ACC112 (cell line): ENCODE data around the gene NRG3.

Source experiments
- H2AFZ ChIP-seq: fragments of 200-600 bp; sonication (generic); one replicate; pipeline ENCODE4 v1.6.0; 2017; ENCODE audit warnings: antibody characterized with exemption, low read length; ENCODE audit not compliant: unreplicated experiment
- H3K27ac ChIP-seq: fragments of 200-600 bp; sonication (generic); 2 replicates; pipeline ENCODE4 v1.5.1; 2014; ENCODE audit warnings: low read depth, mild to moderate bottlenecking, antibody characterized with exemption, low read length, moderate library complexity
- H3K27me3 ChIP-seq: fragments of 200-600 bp; sonication (generic); 2 replicates; pipeline ENCODE4 v1.6.1; 2014; ENCODE audit warnings: mild to moderate bottlenecking, antibody characterized with exemption, low read length, moderate library complexity, mixed read lengths; ENCODE audit not compliant: insufficient read depth
- H3K36me3 ChIP-seq: fragments of 200-600 bp; sonication (generic); 2 replicates; pipeline ENCODE4 v1.6.1; 2016; ENCODE audit warnings: mild to moderate bottlenecking, antibody characterized with exemption, low read length, moderate library complexity, mixed read lengths; ENCODE audit not compliant: insufficient read depth
- H3K4me1 ChIP-seq: fragments of 200-600 bp; sonication (generic); one replicate; pipeline ENCODE4 v1.6.1; 2016; ENCODE audit warnings: low read length, mixed read lengths; ENCODE audit not compliant: insufficient read depth, unreplicated experiment, control insufficient read depth
- H3K4me3 ChIP-seq: fragments of 200-600 bp; sonication (generic); 2 replicates; pipeline ENCODE4 v1.5.1; 2014; ENCODE audit warnings: mild to moderate bottlenecking, low read depth, low read length
- H3K79me2 ChIP-seq: fragments of 200-600 bp; sonication (generic); one replicate; pipeline ENCODE4 v1.6.0; 2016; ENCODE audit warnings: low read length; ENCODE audit not compliant: control insufficient read depth, unreplicated experiment, insufficient read depth

Gene NRG3

GRCh38 chr10:82236084-82236731 lies 361.2 kb downstream of the NRG3 start:
- Histone ChIP-seq H2AFZ (no peak overlapping the region), H3K27me3 (no peaks in the 10 kb centered on the region), H3K4me1 (no peaks in the 10 kb centered on the region), H3K27ac (no peak overlapping the region), H3K4me3 (no peak overlapping the region), H3K79me2 (no peaks in the 10 kb centered on the region), H3K36me3 (no peaks in the 10 kb centered on the region)

DNA sequence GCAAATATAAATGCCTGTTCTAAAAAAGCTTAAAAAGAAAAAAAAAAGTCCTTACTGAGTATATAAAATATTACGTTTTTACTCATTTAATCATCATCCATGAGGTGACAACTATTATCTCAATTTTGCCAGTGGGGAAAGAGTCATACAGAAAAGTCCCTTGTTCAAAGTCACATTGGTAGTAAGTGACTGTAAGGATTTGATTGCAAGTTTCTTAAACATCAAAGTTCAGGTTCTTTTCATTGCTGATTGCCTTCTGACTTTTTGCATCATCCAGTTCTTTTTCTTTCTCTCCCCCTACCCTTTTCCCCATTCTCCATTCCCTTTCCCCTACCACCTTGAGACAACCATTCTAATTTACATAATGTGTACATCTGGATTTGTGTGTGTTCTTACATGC lies 363.3 kb downstream of the NRG3 start:
- Histone ChIP-seq H3K27ac (no peak overlapping the region), H3K4me3 (no peak overlapping the region)

GRCh38 chr10:82240408-82240807 lies 365.4 kb downstream of the NRG3 start:
- no peaks in the 10 kb centered on the region for H3K36me3 ChIP-seq
- no peak overlapping the region for H3K27ac ChIP-seq
- H2AFZ ChIP-seq = no peak overlapping the region
- H3K27me3 ChIP-seq = no peaks in the 10 kb centered on the region
- H3K4me3 ChIP-seq = no peak overlapping the region
- H3K4me1 ChIP-seq = no peaks in the 10 kb centered on the region
- H3K79me2 ChIP-seq = no peaks in the 10 kb centered on the region

More for the DNA sequence above, 363.3 kb downstream of the NRG3 start:
- H3K79me2 ChIP-seq = no peaks in the 10 kb centered on the region
- H3K36me3 ChIP-seq = no peaks in the 10 kb centered on the region
- no peaks in the 10 kb centered on the region for H3K4me1 ChIP-seq
- H3K27me3 ChIP-seq = no peaks in the 10 kb centered on the region
- no peak overlapping the region for H2AFZ ChIP-seq

DNA sequence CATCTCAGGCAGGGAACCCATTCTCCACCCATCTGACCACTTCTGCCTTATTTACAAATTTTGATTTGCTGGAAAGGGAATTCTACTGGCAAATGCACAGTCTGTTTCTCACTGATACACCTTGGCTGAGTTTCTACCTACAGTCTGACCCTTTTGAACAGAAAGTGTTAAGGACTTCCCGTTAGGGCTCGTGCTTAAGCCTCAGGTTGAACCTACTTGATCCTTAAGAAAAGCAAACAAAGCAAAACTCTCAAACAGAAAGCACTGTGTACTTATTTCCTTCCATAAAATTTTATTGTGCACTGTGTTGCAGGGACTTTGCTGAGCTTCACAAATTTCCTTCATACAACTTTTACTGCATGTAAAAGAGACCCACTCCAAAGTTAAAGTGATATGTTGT lies 367.8 kb downstream of the NRG3 start:
- H3K27ac ChIP-seq = no peak overlapping the region
- no peaks in the 10 kb centered on the region for H3K79me2 ChIP-seq
- H3K27me3 ChIP-seq = no peaks in the 10 kb centered on the region
- H2AFZ ChIP-seq = no peak overlapping the region
- no peak overlapping the region for H3K4me3 ChIP-seq
- H3K4me1 ChIP-seq = no peaks in the 10 kb centered on the region
- H3K36me3 ChIP-seq = no peaks in the 10 kb centered on the region

- H3K27me3 ChIP-seq = no peaks in the 10 kb centered on the region
- no peak overlapping the region for H3K4me3 ChIP-seq
- H3K36me3 ChIP-seq = no peaks in the 10 kb centered on the region
- H3K4me1 ChIP-seq = no peaks in the 10 kb centered on the region
- H3K27ac ChIP-seq = no peak overlapping the region
- H3K79me2 ChIP-seq = no peaks in the 10 kb centered on the region
- no peak overlapping the region for H2AFZ ChIP-seq
Observed at GRCh38 chr10:82245157-82245556, 370.2 kb downstream of the NRG3 start.

DNA sequence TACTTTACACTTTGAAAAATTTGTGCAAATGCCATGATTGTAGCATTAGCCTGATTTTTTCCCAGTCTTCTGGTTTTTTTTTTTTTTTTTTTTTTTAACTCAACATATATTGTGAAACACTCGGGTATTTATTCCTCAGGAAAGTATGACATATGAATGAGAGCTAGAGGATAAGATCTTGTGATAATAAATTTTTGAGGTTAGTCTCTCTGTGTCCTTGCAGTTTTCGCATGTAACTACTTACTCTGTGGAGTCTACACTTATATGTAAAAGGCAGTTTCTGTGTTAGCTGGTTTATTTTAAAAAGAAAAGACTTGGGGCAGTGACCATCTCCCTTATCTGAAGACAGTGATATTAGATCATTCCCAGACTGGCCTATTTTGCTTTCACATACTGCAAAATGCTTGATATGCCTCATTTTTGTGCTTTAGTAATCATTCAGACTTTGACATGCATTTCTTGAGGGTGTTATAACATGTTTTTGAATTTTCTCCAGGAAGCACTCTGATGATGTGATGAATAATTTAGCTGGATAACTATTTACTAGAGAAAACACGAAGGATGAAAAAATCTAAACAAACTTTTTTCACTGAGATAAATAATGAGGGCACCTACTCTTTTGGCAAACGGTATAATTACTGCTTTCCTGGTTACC lies 371.0 kb downstream of the NRG3 start:
- H3K4me1 ChIP-seq = no peaks in the 10 kb centered on the region
- no peaks in the 10 kb centered on the region for H3K79me2 ChIP-seq
- H3K36me3 ChIP-seq = no peaks in the 10 kb centered on the region
- H3K27me3 ChIP-seq = no peaks in the 10 kb centered on the region
- H3K4me3 ChIP-seq = no peak overlapping the region
- H2AFZ ChIP-seq = no peak overlapping the region
- no peak overlapping the region for H3K27ac ChIP-seq

- Histone ChIP-seq H3K36me3 (no peaks in the 10 kb centered on the region), H3K79me2 (no peaks in the 10 kb centered on the region), H3K4me1 (no peaks in the 10 kb centered on the region), H3K4me3 (no peak overlapping the region), H3K27me3 (no peaks in the 10 kb centered on the region), H3K27ac (no peak overlapping the region), H2AFZ (no peak overlapping the region)
Observed at GRCh38 chr10:82249141-82249540, 374.1 kb downstream of the NRG3 start.

GRCh38 chr10:82251222-82251906 lies 376.4 kb downstream of the NRG3 start:
- Histone ChIP-seq H3K27me3 (no peaks in the 10 kb centered on the region), H3K36me3 (no peaks in the 10 kb centered on the region), H3K4me3 (no peak overlapping the region), H3K27ac (no peak overlapping the region), H3K79me2 (no peaks in the 10 kb centered on the region), H2AFZ (no peak overlapping the region), H3K4me1 (no peaks in the 10 kb centered on the region)

- Histone ChIP-seq H3K27me3 (no peaks in the 10 kb centered on the region), H3K4me1 (no peaks in the 10 kb centered on the region), H3K36me3 (no peaks in the 10 kb centered on the region), H2AFZ (no peak overlapping the region), H3K79me2 (no peaks in the 10 kb centered on the region), H3K4me3 (no peak overlapping the region), H3K27ac (no peak overlapping the region)
Observed at GRCh38 chr10:82252081-82252480, 377.1 kb downstream of the NRG3 start.

- H3K79me2 ChIP-seq = no peaks in the 10 kb centered on the region
- H3K36me3 ChIP-seq = no peaks in the 10 kb centered on the region
- no peaks in the 10 kb centered on the region for H3K4me1 ChIP-seq
- no peak overlapping the region for H3K4me3 ChIP-seq
- H3K27ac ChIP-seq = no peak overlapping the region
- no peaks in the 10 kb centered on the region for H3K27me3 ChIP-seq
- H2AFZ ChIP-seq = no peak overlapping the region
Observed at GRCh38 chr10:82254237-82254636, 379.2 kb downstream of the NRG3 start.

GRCh38 chr10:82256275-82256674 lies 381.3 kb downstream of the NRG3 start:
- H3K27ac ChIP-seq = no peak overlapping the region
- no peak overlapping the region for H2AFZ ChIP-seq

More at GRCh38 chr10:82256275-82256674, 381.3 kb downstream of the NRG3 start:
- no peaks in the 10 kb centered on the region for H3K27me3 ChIP-seq
- H3K4me1 ChIP-seq = no peaks in the 10 kb centered on the region
- H3K36me3 ChIP-seq = no peaks in the 10 kb centered on the region
- no peaks in the 10 kb centered on the region for H3K79me2 ChIP-seq
- no peak overlapping the region for H3K4me3 ChIP-seq
